C1 segment of cervical spinal cord (tissue), 14 donors: ENCODE results near the gene MXI1.
A peak's percentile ranks its signal among the peaks of the same experiment; 100 is the strongest.

Experiments used
- DNase-seq, 14 donors: peaks; one replicate each; lab custom pipeline; 2025; lab: John Stamatoyannopoulos, UW

The MXI1 gene

GRCh38 chr10:110207011-110207804 is at the start of gene MXI1:
TSS of gene MXI1 (plus strand) at chr10:110207605. CDS start at chr10:110207809, 204 bp downstream.
- peak; percentile 14 to 89 (median 55) for DNase-seq

GRCh38 chr10:110158051-110159005 is 49.1 kb upstream of the MXI1 start:
- no peak for DNase-seq

GRCh38 chr10:110160081-110160480 is 47.3 kb upstream of the MXI1 start:
- no peak for DNase-seq

GRCh38 chr10:110160522-110160921 is 46.9 kb upstream of the MXI1 start:
- no peak for DNase-seq

- DNase-seq, result no peak
These were observed 44.7 kb upstream of the MXI1 start for GRCh38 chr10:110162741-110163145.

GRCh38 chr10:110163192-110163773 is 44.1 kb upstream of the MXI1 start:
- no peak for DNase-seq

GRCh38 chr10:110163841-110164240 is 43.6 kb upstream of the MXI1 start:
- no peak for DNase-seq

GRCh38 chr10:110165239-110165638 is 42.2 kb upstream of the MXI1 start:
- DNase-seq, result no peak

- no peak for DNase-seq
These were observed 40.3 kb upstream of the MXI1 start for GRCh38 chr10:110167149-110167548.

- DNase-seq, result peak in 1 of 14 donors; percentile 13
These were observed 38.6 kb upstream of the MXI1 start for GRCh38 chr10:110168601-110169481.

- DNase-seq, result no peak
These were observed 37.8 kb upstream of the MXI1 start for GRCh38 chr10:110169586-110169985.

- DNase-seq, result no peak
These were observed 37.0 kb upstream of the MXI1 start for GRCh38 chr10:110170142-110170971.

GRCh38 chr10:110171032-110171431 is 36.4 kb upstream of the MXI1 start:
- DNase-seq, result no peak

GRCh38 chr10:110172155-110172554 is 35.2 kb upstream of the MXI1 start:
- DNase-seq, result no peak

GRCh38 chr10:110174201-110174600 is 33.2 kb upstream of the MXI1 start:
- no peak for DNase-seq

GRCh38 chr10:110174816-110175215 is 32.6 kb upstream of the MXI1 start:
- DNase-seq, result no peak

- no peak for DNase-seq
These were observed 32.0 kb upstream of the MXI1 start for GRCh38 chr10:110175406-110175805.

- DNase-seq, result no peak
These were observed 31.0 kb upstream of the MXI1 start for GRCh38 chr10:110176141-110177030.

- DNase-seq, result no peak
These were observed 28.2 kb upstream of the MXI1 start for GRCh38 chr10:110179220-110179619.
